Activated T-cell treated with anti-CD3 and anti-CD28 coated beads, Interleukin-2, amount 50 U/mL, for 72 hours (primary cell): ENCODE measurements around the gene COX19. TPM values are rescaled to one million over a fixed set of nuclear protein-coding genes. Genes with fewer than 3 reads are reported as not detected.

Experiments used
- ATAC-seq, 2 donors: fragments of 150-1000 bp; cut with Tn5 transposase; replicated peaks in 1 of 2; 2 replicates each; pipeline ENCODE4 v1.10.0; 2021; ENCODE audit warnings: moderate library complexity in 2 of 2, mild to moderate bottlenecking in 1 of 2
- DNase-seq, 2 donors: peaks; one replicate each; pipeline ENCODE4 v3.0.0; 2021 to 2022; ENCODE audit warnings: mixed read lengths in 1 of 2
- H3K27ac Mint-ChIP-seq: one replicate; pipeline ENCODE4 v1.8.0; 2022; ENCODE audit warnings: mild to moderate bottlenecking, moderate library complexity, mixed read lengths
- H3K27me3 Mint-ChIP-seq: one replicate; pipeline ENCODE4 v1.8.0; 2022; ENCODE audit warnings: low read depth, mixed read lengths
- H3K36me3 Mint-ChIP-seq, 2 donors: one replicate each; pipeline ENCODE4 v1.8.0; 2022; ENCODE audit warnings: mixed read lengths in 2 of 2, mild to moderate bottlenecking in 1 of 2; ENCODE audit not compliant: insufficient read depth in 2 of 2
- H3K4me1 Mint-ChIP-seq: one replicate; pipeline ENCODE4 v1.8.0; 2022; ENCODE audit warnings: low read depth, mixed read lengths
- H3K4me3 Mint-ChIP-seq, 2 donors: one replicate each; pipeline ENCODE4 v1.8.0; 2022; ENCODE audit warnings: mild to moderate bottlenecking in 2 of 2, mixed read lengths in 2 of 2, moderate library complexity in 2 of 2
- H3K9me3 Mint-ChIP-seq, 2 donors: one replicate each; pipeline ENCODE4 v1.8.0; 2022; ENCODE audit warnings: mixed read lengths in 2 of 2
- total RNA-seq, 2 donors: library from RNA; stranded (reverse); gene quantifications; one replicate each; pipeline ENCODE4 v1.2.3, GENCODE V29; 2022

COX19 gene
- total RNA-seq, 2 donors from 2014 or later: 20.8 to 28.4 TPM

- Mint-ChIP-seq H3K36me3 (no peaks in the 10 kb centered on the region), H3K9me3 (peaks cover 0 to under 1% of the 10 kb centered on the region in 2 donors), H3K4me1 (no peaks in the 10 kb centered on the region), H3K27ac (no peak overlapping the region), H3K27me3 (peaks cover 6% of the 10 kb centered on the region), H3K4me3 (no peak overlapping the region)
- DNase-seq (no peak), ATAC-seq (no peak)
These were observed 9.2 kb upstream of the COX19 start for GRCh38 chr7:984361-985126.

DNA sequence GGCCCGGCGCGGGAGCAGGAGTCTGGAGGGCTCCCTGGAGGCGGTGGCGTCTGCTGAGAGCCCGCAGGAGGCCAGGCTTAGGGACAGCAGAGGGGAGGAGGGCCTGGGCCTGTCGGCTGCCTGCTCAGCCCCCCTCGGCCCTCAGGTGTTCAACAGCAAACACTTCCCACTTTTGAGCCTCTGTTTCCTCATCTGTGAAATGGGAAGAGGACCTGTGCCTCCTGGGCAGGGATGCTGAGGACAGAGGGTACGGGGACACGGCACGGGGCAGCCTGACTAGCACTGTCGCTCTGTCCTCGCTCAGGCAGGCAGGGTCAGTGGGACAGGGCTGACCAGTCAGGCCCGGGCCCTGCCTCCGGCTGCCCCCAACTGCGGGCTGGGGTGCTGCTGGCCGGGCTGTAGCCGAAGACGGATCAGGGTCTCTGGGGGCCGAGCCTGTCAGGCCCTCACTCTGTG is 8.3 kb upstream of the COX19 start:
- Mint-ChIP-seq H3K27ac (no peak overlapping the region), H3K4me1 (no peaks in the 10 kb centered on the region), H3K27me3 (peaks cover 6% of the 10 kb centered on the region), H3K4me3 (no peak overlapping the region), H3K36me3 (no peaks in the 10 kb centered on the region), H3K9me3 (no peaks in the 10 kb centered on the region)
- no peak for ATAC-seq
- DNase-seq: no peak

DNA sequence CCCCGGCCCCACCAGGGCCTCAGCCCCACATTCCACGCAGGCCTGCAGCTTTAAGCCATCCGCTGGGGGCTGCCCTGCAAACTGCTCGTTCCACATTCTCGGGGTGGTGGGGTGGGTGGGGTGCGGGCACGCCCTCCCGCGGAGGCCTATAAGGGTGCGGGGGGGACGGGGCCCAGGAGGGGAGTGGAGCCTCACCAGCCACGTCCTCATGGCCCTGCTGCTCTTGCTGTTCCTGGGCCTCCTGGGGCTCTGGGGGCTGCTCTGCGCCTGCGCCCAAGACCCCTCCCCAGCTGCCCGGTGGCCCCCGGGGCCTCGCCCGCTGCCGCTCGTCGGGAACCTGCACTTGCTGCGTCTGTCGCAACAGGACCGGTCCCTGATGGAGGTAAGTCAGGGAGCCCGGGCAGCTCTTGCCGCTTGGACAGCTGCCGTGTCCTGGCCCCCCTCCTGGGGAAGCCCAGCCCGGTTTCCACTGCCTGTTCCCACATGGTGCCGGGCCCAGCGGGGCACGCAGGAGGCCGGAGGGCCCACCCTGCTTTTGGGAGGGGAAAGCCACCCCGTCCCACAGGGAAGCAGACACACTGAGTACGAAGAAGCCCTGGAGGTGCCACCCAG is 7.8 kb upstream of the COX19 start, which contains the start of gene CYP2W1:
Gene CYP2W1, plus strand, starts transcription at position 178 of the 612 bp plus-strand sequence. Its CDS starts 31 bp downstream, at position 209.
- Mint-ChIP-seq H3K4me1 (no peaks in the 10 kb centered on the region), H3K9me3 (no peaks in the 10 kb centered on the region), H3K27me3 (peaks cover 6% of the 10 kb centered on the region), H3K36me3 (no peaks in the 10 kb centered on the region), H3K27ac (no peak within 1 kb of the TSS), H3K4me3 (no peak within 1 kb of the TSS)
- DNase-seq (no peak), ATAC-seq (no peak)

DNA sequence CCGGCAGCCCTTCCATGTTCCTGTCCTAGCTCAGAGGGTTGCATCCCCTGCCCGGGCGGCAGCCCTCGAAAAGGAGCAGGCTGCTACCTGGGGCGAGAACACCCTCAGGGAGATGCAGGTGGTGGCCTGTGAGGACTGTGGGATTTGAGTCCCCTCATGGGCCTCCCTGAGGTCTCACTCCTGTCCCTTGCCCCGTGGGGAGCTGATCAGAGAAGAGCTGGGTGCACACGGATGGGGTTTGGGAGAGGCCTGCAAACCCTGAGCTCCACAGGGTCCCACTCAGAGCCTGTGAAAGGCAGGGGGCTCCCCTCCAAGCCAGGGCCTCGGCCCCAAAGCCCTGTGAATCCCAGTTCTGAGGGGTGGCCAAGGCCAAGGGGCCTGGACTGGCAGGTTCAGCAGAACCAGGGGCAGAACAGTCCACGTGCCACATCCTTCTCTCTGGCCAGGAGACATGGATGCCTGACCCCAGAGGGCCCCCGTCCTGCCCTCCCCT is 7.2 kb upstream of the COX19 start:
- ATAC-seq: no peak
- Mint-ChIP-seq H3K36me3 (no peaks in the 10 kb centered on the region), H3K4me3 (no peak overlapping the region), H3K4me1 (no peaks in the 10 kb centered on the region), H3K27me3 (peaks cover 6% of the 10 kb centered on the region), H3K9me3 (no peaks in the 10 kb centered on the region), H3K27ac (no peak overlapping the region)
- no peak for DNase-seq

- no peaks in the 10 kb centered on the region for H3K36me3 Mint-ChIP-seq
- no peak overlapping the region for H3K27ac Mint-ChIP-seq
- ATAC-seq (no peak), DNase-seq (no peak)
- no peak overlapping the region for H3K4me3 Mint-ChIP-seq
- peaks cover 6% of the 10 kb centered on the region for H3K27me3 Mint-ChIP-seq
- H3K9me3 Mint-ChIP-seq: no peaks in the 10 kb centered on the region
- H3K4me1 Mint-ChIP-seq: no peaks in the 10 kb centered on the region
These were observed 6.6 kb upstream of the COX19 start for GRCh38 chr7:981793-982510.

DNA sequence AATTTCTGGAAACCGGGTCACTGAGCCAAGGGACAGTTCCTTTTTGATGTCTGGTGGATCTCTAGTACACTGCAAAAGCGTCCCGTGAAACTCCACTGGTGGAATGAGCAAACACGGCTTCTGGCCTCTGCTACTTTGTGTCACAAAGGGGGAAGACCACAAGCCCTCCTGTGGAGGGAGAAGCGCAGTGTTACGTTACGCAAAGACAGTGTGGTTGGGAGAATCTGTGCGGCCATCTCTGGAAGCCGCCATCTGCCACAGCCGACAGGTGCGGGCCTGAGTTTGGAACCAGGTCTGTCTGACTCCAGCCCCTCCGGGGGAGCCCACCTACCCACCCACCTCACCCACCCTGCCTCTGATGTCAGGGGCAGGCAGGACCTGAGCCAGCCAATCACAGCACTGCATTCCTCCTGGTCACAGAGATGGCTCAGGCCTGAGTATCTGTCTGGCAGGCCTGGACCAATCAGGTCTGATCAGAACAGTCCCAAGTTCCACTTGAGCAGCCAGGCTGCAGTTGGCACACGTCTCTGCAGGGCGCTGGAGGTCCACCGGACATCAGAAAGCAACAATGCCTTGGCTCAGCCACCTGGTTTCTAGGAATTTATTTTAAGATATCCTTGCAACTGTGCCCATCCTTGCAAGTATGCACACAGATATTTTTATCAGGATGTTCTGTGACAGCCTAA is 4.7 kb upstream of the COX19 start:
- DNase-seq (no peak), ATAC-seq (no peak)
- Mint-ChIP-seq H3K4me1 (no peaks in the 10 kb centered on the region), H3K27me3 (no peaks in the 10 kb centered on the region), H3K27ac (no peak overlapping the region), H3K4me3 (no peak overlapping the region), H3K9me3 (no peaks in the 10 kb centered on the region), H3K36me3 (no peaks in the 10 kb centered on the region)

- Mint-ChIP-seq H3K27ac (no peak overlapping the region), H3K4me1 (peaks cover 3% of the 10 kb centered on the region), H3K4me3 (no peak overlapping the region), H3K27me3 (no peaks in the 10 kb centered on the region), H3K9me3 (no peaks in the 10 kb centered on the region), H3K36me3 (no peaks in the 10 kb centered on the region)
- DNase-seq (no peak), ATAC-seq (no peak)
These were observed 3.8 kb upstream of the COX19 start for GRCh38 chr7:979151-979550.

GRCh38 chr7:978416-979091 is 3.2 kb upstream of the COX19 start:
- no peak overlapping the region for H3K27ac Mint-ChIP-seq
- peaks cover 7% of the 10 kb centered on the region for H3K4me1 Mint-ChIP-seq
- DNase-seq (no peak), ATAC-seq (no peak)
- H3K9me3 Mint-ChIP-seq: no peaks in the 10 kb centered on the region
- H3K27me3 Mint-ChIP-seq: no peaks in the 10 kb centered on the region
- no peak overlapping the region for H3K4me3 Mint-ChIP-seq
- no peaks in the 10 kb centered on the region for H3K36me3 Mint-ChIP-seq

- H3K27ac Mint-ChIP-seq: no peak overlapping the region
- no peak for DNase-seq
These were observed 2.6 kb upstream of the COX19 start for GRCh38 chr7:978049-978346.

DNA sequence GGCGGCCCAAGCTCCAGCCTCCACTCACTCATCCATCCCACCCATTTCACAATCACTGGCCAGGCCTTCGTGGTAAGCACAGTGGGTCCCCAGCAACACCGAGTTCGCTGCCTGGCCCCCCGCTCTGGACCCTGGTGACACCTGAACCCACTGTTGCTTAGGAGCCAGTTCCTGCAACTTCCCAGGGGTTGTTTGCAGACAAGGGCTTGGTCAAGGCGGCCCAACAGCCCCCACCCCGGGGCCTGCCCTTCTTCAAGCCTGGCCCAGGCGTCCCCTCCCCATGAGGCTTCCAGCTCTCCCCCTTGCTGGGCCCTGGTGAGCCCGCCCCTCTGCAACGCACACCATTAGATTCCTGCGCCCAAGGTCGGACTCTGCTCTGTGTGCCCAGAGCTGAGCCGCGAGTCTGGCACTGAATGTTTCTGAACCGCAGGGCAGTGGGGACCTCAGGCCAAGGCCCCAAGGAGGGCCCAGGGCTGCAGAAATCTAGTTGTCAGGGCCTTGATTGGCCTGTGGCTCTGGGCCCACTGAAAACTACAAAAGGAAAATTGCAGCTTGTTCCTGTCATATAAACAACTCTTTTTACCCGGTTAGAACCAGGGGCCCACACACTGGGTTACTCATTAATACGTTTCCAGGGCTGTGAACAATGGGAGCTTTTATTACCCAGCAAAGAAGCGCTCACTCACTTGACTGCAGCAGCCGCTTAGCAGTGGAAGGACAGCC is 2.1 kb upstream of the COX19 start:
- ATAC-seq (no peak), DNase-seq (no peak)
- Mint-ChIP-seq H3K36me3 (peaks cover 0 to 4% of the 10 kb centered on the region in 2 donors), H3K9me3 (no peaks in the 10 kb centered on the region), H3K27ac (no peak overlapping the region), H3K4me3 (no peak overlapping the region), H3K27me3 (no peaks in the 10 kb centered on the region), H3K4me1 (peaks cover 16% of the 10 kb centered on the region)

More at GRCh38 chr7:978049-978346, 2.6 kb upstream of the COX19 start:
- Mint-ChIP-seq H3K9me3 (no peaks in the 10 kb centered on the region), H3K27me3 (no peaks in the 10 kb centered on the region), H3K36me3 (no peaks in the 10 kb centered on the region), H3K4me3 (no peak overlapping the region), H3K4me1 (peaks cover 12% of the 10 kb centered on the region)
- ATAC-seq: no peak

- DNase-seq: no peak
- peaks cover 22% of the 10 kb centered on the region for H3K4me1 Mint-ChIP-seq
- H3K36me3 Mint-ChIP-seq: peaks cover 0 to 7% of the 10 kb centered on the region in 2 donors
- H3K27me3 Mint-ChIP-seq: no peaks in the 10 kb centered on the region
- ATAC-seq: no peak
- no peaks in the 10 kb centered on the region for H3K9me3 Mint-ChIP-seq
- no peak overlapping the region for H3K4me3 Mint-ChIP-seq
- no peak overlapping the region for H3K27ac Mint-ChIP-seq
These were observed 1.6 kb upstream of the COX19 start for GRCh38 chr7:976901-977325.
